ENCODE results near the gene CPXM1.
"Not testable (repeated sequence)": the region's sequence is repeated elsewhere in the genome, so short reads cannot be mapped to it uniquely, and the experiment has no call there.

Gene CPXM1

DNA sequence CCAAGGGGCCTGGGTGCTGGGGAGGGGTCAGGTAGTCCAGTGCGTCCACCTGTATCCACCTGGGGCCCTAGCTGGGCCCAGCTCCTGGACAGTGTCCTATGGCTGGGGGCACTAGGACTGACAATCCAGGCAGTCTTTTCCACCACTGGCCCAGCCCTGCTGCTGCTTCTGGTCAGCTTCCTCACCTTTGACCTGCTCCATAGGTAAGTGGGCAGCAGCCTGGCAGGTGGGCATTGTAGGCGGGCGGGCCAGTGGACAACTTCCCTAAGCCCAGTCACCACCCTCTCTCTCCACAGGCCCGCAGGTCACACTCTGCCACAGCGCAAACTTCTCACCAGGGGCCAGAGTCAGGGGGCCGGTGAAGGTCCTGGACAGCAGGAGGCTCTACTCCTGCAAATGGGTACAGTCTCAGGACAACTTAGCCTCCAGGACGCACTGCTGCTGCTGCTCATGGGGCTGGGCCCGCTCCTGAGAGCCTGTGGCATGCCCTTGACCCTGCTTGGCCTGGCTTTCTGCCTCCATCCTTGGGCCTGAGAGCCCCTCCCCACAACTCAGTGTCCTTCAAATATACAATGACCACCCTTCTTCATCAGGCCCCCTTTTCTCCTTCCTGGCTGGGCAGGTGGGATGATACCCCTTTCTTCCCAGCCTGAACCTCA, 14.9 kb upstream of the CPXM1 start:
- no peak overlapping the region for H3K4me3 Mint-ChIP-seq
- H3K27me3 Mint-ChIP-seq = peaks cover 36% of the 10 kb centered on the region
- H3K27ac Mint-ChIP-seq = no peak overlapping the region
- peaks cover 5% of the 10 kb centered on the region for H3K4me1 Mint-ChIP-seq
- no peak for ATAC-seq
- H3K36me3 Mint-ChIP-seq (ENCODE audit: low read depth) = no peaks in the 10 kb centered on the region
- DNase-seq = no peak
- peaks cover 11% of the 10 kb centered on the region for H3K9me3 Mint-ChIP-seq

DNA sequence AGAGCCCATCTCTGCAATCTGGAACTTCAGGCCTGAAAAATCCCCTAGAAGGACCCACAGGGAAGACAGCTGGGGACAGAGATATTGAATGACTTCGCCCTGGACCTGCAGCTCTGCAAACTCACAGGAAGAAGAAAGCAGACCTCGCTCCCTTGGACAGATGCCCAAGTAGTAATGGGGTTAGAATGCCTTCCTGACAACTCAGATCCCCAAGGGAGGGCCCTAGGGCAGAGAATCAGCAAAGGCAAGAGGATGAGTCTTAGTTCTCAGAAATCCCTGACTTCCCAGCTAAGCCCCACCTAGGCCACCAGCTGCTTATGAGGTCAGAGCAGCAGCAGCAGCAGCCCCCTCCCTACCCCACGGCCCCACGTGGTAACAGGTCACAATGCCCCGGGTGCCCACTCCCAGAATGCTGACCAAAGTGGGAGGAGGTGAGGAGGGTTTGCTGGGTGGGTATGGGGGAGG, 14.2 kb upstream of the CPXM1 start, which contains the start of gene C20orf141:
C20orf141 (plus strand) TSS at position 401 of the 465 bp plus-strand sequence. CDS start 198 bp downstream, outside the sequence.
- Mint-ChIP-seq H3K27ac (no peak within 1 kb of the TSS), H3K27me3 (peaks cover 30% of the 10 kb centered on the region), H3K9me3 (peaks cover 11% of the 10 kb centered on the region)

DNA sequence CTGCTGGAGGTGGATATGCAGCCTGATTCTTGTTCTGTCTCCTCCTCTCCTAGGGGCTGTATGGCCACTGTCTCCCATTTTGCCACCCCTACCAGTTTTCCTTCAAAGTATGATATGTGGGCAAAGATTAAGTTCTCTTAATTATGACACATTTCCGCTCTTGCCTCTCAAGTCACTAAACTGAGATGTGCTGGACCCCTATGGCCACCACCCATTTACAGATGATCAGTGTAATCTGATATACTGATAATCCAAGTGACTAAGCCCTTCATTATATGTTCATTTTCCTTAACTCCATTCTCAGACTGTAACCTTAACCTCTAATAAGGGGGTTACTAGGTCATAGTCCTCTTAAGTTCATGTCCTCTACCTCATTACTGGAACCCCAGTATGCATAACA, 13.6 kb upstream of the CPXM1 start:
- no peak overlapping the region for H3K4me3 Mint-ChIP-seq
- peaks cover 32% of the 10 kb centered on the region for H3K27me3 Mint-ChIP-seq
- peaks cover 11% of the 10 kb centered on the region for H3K9me3 Mint-ChIP-seq
- H3K4me1 Mint-ChIP-seq = peaks cover 2% of the 10 kb centered on the region
- no peak for ATAC-seq
- no peak for DNase-seq
- no peaks in the 10 kb centered on the region for H3K36me3 Mint-ChIP-seq (ENCODE audit: low read depth)
- H3K27ac Mint-ChIP-seq = no peak overlapping the region

More for the DNA sequence above, 14.2 kb upstream of the CPXM1 start, which contains the start of gene C20orf141:
- H3K4me3 Mint-ChIP-seq = no peak within 1 kb of the TSS
- H3K36me3 Mint-ChIP-seq (ENCODE audit: low read depth) = no peaks in the 10 kb centered on the region
- H3K4me1 Mint-ChIP-seq = peaks cover 2% of the 10 kb centered on the region
- ATAC-seq (no peak), DNase-seq (no peak)

DNA sequence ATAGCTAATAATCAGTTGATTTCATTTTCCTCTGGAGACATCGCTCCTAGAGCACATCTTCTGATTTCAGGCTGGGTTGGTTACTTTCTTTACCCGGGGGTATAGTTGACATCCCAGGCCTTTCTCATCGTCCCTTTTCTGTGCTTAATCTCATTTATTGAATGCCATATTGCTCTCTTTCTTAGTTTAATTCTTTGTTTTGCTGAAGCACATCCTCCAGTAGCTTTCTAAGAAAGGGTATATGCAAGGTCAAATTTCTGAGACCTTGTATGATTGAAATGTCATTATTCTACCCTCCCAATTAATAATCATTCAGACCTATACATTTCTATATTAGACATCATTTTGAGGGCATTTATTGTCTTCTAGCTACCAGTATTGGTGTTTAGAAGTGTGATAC, 11.8 kb upstream of the CPXM1 start:
- no peak overlapping the region for H3K27ac Mint-ChIP-seq
- H3K9me3 Mint-ChIP-seq = peaks cover 11% of the 10 kb centered on the region
- H3K4me3 Mint-ChIP-seq = no peak overlapping the region
- peaks cover 36% of the 10 kb centered on the region for H3K27me3 Mint-ChIP-seq
- no peaks in the 10 kb centered on the region for H3K36me3 Mint-ChIP-seq (ENCODE audit: low read depth)
- H3K4me1 Mint-ChIP-seq = no peaks in the 10 kb centered on the region
- DNase-seq = no peak
- no peak for ATAC-seq

DNA sequence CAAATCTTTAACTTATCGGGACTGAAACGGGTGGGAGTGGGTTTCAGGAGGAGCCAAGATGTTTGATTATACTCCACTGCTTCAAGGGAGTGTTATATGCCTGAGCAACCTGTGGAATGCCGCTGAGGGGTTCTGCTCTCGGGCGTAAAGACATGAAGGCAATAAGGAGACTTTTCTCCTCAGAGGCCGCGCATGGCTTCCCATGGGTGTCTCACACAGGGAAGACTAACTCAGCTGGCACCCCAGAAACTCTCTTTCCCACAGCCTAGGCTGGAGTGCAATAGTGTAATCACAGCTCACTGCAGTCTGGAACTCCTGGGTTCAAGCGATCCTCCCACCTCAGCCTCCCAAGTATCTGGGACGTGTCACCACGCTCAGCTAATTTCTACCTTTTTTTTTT, 9.3 kb upstream of the CPXM1 start:
- no peak overlapping the region for H3K4me3 Mint-ChIP-seq
- no peak overlapping the region for H3K27ac Mint-ChIP-seq
- ATAC-seq (no peak), DNase-seq (no peak)
- peaks cover 11% of the 10 kb centered on the region for H3K9me3 Mint-ChIP-seq
- H3K27me3 Mint-ChIP-seq = peaks cover 51% of the 10 kb centered on the region
- no peaks in the 10 kb centered on the region for H3K4me1 Mint-ChIP-seq
- H3K36me3 Mint-ChIP-seq (ENCODE audit: low read depth) = no peaks in the 10 kb centered on the region

DNA sequence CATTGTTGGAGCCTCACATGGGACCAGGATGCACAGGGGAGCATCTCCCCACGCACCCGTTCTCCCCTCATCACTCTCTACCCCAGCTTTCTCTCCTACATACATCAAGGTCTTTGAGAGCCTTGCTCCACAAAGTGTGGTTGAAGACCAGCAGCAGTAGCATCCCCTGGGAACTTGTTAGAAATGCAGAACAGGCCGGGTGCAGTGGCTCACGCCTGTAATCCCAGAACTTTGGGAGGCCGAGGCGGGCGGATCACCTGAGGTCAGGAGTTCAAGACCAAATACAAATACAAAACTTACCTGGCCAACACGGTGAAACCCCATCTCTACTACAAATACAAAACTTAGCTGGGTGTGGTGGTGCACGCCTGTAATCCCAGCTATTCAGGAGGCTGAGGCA, 7.5 kb upstream of the CPXM1 start:
- not testable (repeated sequence) for H3K4me3 Mint-ChIP-seq; DNase-seq; H3K27ac Mint-ChIP-seq; H3K4me1 Mint-ChIP-seq; H3K36me3 Mint-ChIP-seq (ENCODE audit: low read depth); ATAC-seq
- peaks cover 11% of the 10 kb centered on the region for H3K9me3 Mint-ChIP-seq
- H3K27me3 Mint-ChIP-seq = peaks cover 58% of the 10 kb centered on the region

DNA sequence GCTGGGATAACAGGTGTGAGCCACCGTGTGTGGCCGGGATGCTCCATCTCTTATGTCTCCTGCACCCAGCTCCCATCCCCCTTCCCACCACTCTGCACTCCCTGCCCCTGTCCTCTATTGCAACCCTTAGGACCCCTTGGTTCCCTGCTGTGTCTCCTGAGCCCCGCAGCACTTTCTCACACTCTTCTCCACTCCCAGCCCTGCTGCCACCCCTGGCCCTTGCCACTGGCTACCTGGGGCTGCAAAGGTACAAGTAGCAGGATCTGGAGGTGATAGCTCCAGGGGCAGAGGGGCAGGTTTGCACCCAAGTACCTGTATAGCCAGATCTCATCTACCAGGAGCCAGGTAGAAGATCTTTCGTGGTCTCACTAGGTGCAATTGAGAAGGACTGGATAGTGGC, 6.6 kb upstream of the CPXM1 start:
- Mint-ChIP-seq H3K27me3 (peaks cover 60% of the 10 kb centered on the region), H3K4me3 (no peak overlapping the region), H3K27ac (no peak overlapping the region), H3K36me3 (ENCODE audit: low read depth) (no peaks in the 10 kb centered on the region), H3K4me1 (no peaks in the 10 kb centered on the region), H3K9me3 (peaks cover 6% of the 10 kb centered on the region)
- DNase-seq (no peak), ATAC-seq (no peak)

DNA sequence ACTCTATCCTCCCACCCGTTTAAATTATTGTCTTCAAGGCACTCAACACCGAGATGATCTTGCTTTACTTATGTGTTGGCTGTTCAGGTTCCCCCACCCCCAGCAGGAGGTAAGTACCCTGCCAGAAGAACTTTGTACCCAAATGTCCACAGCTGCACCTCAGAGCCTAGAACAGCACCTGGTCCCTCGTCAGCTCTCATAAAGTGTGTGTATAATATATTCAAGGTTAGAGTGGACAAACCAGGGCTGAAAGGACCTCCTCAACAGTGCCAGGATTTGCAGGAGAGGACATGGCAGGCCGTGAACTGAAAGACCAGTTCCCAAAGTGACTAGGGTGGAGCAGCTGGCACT, 5.9 kb upstream of the CPXM1 start:
- Mint-ChIP-seq H3K36me3 (ENCODE audit: low read depth) (no peaks in the 10 kb centered on the region), H3K27ac (no peak overlapping the region), H3K9me3 (peaks cover 5% of the 10 kb centered on the region), H3K4me3 (no peak overlapping the region), H3K4me1 (peaks cover 4% of the 10 kb centered on the region), H3K27me3 (peaks cover 60% of the 10 kb centered on the region)
- DNase-seq (no peak), ATAC-seq (no peak)

DNA sequence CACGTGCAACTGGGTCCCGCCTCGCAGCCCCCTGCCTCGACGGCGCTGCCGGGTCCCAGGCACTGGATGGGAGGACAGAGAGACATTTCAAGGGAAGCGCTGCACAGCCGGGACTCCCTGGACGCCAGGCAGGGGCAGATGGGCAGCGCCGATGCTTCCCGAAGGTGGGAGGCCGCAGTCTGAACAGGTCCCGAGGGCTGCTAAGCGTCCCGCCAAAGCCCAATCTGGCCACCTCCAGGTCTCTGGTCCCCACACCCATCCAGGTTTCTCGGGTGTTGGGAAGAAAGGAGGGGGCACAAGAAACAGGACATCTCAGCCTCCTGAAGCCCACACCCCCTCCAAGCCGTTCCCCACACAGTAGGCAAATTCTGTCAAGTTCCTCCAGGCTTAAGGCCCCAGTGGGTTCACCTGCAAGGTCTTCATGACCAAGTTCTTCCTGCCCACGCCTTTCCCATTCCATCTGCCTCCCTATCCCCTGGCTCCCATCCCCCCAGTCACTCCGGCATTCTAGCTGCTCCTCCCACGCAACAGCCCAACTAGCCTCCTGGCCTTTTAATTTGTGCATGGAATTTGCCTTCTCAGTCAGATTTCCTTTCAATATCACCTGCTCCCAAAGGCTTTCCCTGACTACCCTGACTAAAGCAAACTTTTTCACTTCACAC, 5.4 kb upstream of the CPXM1 start:
- Mint-ChIP-seq H3K36me3 (ENCODE audit: low read depth) (no peaks in the 10 kb centered on the region), H3K27me3 (peaks cover 59% of the 10 kb centered on the region), H3K4me1 (peaks cover 9% of the 10 kb centered on the region)

DNA sequence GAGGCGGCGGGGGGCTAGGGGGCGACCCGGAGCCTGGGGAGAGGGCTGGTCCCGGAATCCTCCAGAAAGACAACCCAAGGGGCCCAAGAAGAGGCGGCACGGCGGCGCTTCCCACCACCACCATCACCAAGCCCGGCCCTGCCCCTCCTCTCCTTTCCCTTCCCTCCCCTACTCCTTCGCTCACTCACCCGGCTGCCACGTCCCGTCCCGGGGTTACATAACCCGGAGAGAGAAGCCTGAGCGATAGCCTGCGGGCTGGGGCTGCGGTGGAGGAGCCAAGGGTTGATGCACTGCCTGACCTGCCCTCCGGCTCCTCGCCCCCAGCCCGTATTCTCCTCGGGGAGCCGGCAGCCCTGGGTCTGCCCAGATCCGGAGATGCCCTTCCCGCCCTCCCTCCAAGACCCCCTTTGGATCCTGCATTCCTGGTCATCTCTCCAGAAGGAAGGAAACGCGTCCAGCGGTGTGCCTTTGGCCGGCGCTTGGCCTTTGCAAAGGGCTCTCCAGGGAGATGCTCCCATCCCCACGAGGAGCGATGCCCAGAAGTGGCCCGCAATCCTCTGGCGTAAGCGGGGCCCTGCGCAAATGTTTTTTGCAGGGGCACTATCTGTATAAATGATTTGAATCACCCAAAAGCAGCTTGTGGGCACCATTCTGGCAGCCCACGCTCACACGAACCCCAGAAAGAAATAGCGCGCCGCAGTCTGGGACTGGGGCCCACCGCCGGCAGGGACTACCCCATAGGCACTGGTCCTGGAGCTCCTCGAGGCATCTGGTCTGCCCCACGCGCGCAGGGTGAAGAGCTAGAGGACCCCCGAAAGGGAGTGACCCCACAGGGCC, 4.6 kb upstream of the CPXM1 start:
- Mint-ChIP-seq H3K36me3 (ENCODE audit: low read depth) (no peaks in the 10 kb centered on the region), H3K27ac (no peak overlapping the region), H3K4me1 (peaks cover 12% of the 10 kb centered on the region), H3K9me3 (no peaks in the 10 kb centered on the region), H3K27me3 (peaks cover 61% of the 10 kb centered on the region), H3K4me3 (no peak overlapping the region)
- ATAC-seq (no peak), DNase-seq (no peak)

More for the DNA sequence above, 5.4 kb upstream of the CPXM1 start:
- Mint-ChIP-seq H3K4me3 (no peak overlapping the region), H3K9me3 (no peaks in the 10 kb centered on the region), H3K27ac (no peak overlapping the region)
- no peak for DNase-seq
- no peak for ATAC-seq

DNA sequence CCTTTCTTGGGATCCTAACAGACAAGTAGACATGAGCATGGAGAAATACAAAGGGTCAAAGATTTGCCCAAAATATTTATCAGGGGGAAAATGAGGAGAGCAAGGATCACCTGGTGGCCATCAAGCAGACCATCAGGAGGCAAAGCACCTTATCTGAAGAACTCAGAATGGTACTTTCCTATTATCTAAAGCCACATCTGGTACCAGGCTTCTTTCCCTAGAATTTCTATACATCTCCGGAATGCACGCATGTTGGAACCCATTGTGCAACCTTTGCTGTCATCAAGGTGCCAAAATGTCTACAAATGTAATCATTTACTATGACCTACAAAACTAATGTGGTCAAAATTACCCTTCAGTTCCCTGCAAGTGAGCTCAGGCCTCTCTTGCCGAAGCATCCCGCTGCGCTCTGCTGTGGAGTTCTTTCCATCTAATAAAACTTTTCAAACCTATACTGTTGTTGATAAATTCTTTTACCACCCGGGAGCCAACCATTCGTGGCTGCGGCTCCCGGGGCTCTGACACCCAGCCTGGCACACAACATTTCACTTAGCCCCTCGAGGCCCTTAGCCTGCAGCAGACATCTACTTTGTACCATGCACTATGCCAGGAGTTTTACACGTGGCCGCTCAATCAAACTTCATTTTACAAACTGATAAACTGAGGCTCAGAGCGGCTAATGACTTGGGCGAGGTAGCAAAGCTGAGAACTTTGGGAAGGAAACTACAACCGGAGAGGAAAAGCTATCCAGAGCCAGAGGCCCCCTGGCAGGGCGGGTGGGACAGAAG, 3.8 kb upstream of the CPXM1 start:
- ATAC-seq (no peak), DNase-seq (no peak)
- Mint-ChIP-seq H3K9me3 (no peaks in the 10 kb centered on the region), H3K4me1 (peaks cover 21% of the 10 kb centered on the region), H3K4me3 (no peak overlapping the region), H3K36me3 (ENCODE audit: low read depth) (no peaks in the 10 kb centered on the region), H3K27ac (no peak overlapping the region), H3K27me3 (peaks cover 67% of the 10 kb centered on the region)

DNA sequence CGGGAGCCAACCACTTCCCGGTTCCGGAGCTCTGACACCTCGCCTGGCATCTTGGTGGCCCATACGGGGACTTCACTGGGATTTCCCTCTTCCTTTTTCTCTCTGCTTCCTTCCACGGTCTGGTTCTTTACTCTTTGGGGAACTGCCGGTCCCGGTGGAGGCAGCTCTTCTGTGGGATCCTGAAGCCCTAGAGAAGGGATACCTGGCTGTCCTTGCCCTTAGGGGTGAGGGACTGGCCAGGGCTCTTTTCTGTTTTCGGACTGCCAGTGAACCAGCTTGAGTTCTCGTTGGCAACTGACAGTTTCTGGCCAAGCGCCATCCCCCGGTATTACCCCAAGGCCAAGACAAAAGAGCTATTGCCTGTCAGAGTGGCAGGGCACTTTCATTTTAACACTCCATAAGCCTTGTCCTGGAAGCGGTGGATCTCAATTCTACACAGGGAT, 880 bp upstream of the CPXM1 start:
- Mint-ChIP-seq H3K27me3 (peaks cover 61% of the 10 kb centered on the region), H3K9me3 (no peaks in the 10 kb centered on the region), H3K4me1 (peaks cover 27% of the 10 kb centered on the region), H3K36me3 (ENCODE audit: low read depth) (no peaks in the 10 kb centered on the region), H3K27ac (peak overlapping the region; percentile 15), H3K4me3 (peak overlapping the region; percentile 72)
- DNase-seq = no peak
- ATAC-seq = no peak

DNA sequence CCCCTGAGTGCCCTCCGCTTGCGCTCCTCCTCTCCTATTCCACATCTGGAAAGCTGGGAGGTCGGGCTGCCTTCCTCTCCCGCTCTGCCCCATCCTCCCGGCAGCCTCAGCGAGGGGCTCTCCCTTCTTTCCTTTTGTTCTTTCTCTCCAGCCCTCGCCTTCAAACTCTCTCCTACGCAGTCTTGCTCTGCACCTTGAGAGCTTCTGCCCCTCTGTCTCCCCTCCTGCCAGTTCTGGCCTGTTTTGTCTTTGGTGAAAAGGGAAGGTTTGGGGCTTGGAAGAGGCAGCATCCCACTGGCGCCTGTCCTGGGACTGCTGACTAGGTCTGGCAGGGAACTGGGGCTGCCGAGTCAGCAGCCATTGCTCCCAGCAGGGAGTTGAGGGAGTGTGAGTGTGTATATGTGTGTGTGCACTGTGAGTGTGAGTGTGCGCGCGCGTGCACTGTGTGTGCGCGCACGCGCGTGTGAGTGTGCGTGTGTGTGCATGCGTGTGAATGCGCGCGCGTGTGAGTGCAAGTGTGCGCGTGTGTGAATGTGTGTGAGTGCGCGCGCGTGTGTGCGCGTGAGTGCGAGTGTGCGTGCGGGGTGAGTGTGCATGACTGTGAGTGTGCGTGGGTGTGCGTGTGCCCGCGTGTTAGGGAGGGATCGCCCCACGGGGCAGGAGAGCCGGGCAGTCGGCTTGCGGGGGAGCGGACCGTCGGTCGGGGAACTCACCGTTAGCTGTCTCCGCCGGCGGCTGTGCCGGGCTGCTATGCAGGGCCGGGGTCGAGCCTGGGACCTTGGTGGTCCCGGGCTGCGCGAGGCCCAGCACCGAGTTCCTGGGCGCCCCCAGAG, 523 bp downstream of the CPXM1 start:
- no peaks in the 10 kb centered on the region for H3K36me3 Mint-ChIP-seq (ENCODE audit: low read depth)
- ATAC-seq = no peak
- H3K27me3 Mint-ChIP-seq = peaks cover 52% of the 10 kb centered on the region
- H3K9me3 Mint-ChIP-seq = no peaks in the 10 kb centered on the region
- peaks cover 27% of the 10 kb centered on the region for H3K4me1 Mint-ChIP-seq
- peak overlapping the region; percentile 90 for H3K27ac Mint-ChIP-seq
- no peak for DNase-seq
- H3K4me3 Mint-ChIP-seq = peak overlapping the region; percentile 90
